GM23248 (cell line): ENCODE results near the gene KLRD1. TPM values are rescaled to one million over a fixed set of nuclear protein-coding genes. Genes with fewer than 3 reads are reported as not detected.
A peak's percentile ranks its signal among the peaks of the same experiment; 100 is the strongest.
"Not testable (repeated sequence)": the region's sequence is repeated elsewhere in the genome, so short reads cannot be mapped to it uniquely, and the experiment has no call there.

Experiments used
- DNase-seq: peaks from one replicate; pipeline ENCODE4 v3.0.0-alpha.2; 2015
- H2AFZ ChIP-seq: fragments of 200-600 bp; sonication (generic); 2 replicates; pipeline ENCODE4 v1.6.1; 2016; ENCODE audit warnings: antibody characterized with exemption
- H3F3A ChIP-seq: fragments of 200-600 bp; sonication (generic); 2 replicates; pipeline ENCODE4 v1.6.1; 2016; ENCODE audit warnings: mild to moderate bottlenecking, antibody characterized with exemption, mixed run types; ENCODE audit not compliant: insufficient read depth
- H3K27ac ChIP-seq: fragments of 200-600 bp; sonication (generic); 2 replicates; pipeline ENCODE4 v1.5.1; 2016; ENCODE audit warnings: mild to moderate bottlenecking
- H3K27me3 ChIP-seq: fragments of 200-600 bp; sonication (generic); replicated peaks from 2 replicates; pipeline ENCODE4 v1.6.1; 2016; ENCODE audit warnings: mild to moderate bottlenecking; ENCODE audit not compliant: insufficient read depth
- H3K36me3 ChIP-seq: fragments of 200-600 bp; sonication (generic); 2 replicates; pipeline ENCODE4 v1.6.1; 2016; ENCODE audit warnings: low read depth, mild to moderate bottlenecking
- H3K4me1 ChIP-seq: fragments of 200-600 bp; sonication (generic); 2 replicates; pipeline ENCODE4 v1.6.1; 2016; ENCODE audit warnings: mild to moderate bottlenecking; ENCODE audit not compliant: insufficient read depth
- H3K4me2 ChIP-seq: fragments of 200-600 bp; sonication (generic); one replicate; pipeline ENCODE4 v1.6.1; 2016; ENCODE audit warnings: mild to moderate bottlenecking; ENCODE audit not compliant: unreplicated experiment
- H3K4me3 ChIP-seq: fragments of 200-600 bp; sonication (generic); 2 replicates; pipeline ENCODE4 v1.5.1; 2016; ENCODE audit warnings: mild to moderate bottlenecking
- H3K79me2 ChIP-seq: fragments of 200-600 bp; sonication (generic); 2 replicates; pipeline ENCODE4 v1.6.1; 2016; ENCODE audit warnings: mild to moderate bottlenecking; ENCODE audit not compliant: insufficient read depth
- H3K9ac ChIP-seq: fragments of 200-600 bp; sonication (generic); 2 replicates; pipeline ENCODE4 v1.6.1; 2016; ENCODE audit warnings: mild to moderate bottlenecking
- H3K9me2 ChIP-seq: fragments of 200-600 bp; sonication (generic); 2 replicates; pipeline ENCODE4 v1.6.1; 2016; ENCODE audit warnings: mixed run types, mild to moderate bottlenecking, moderate library complexity; ENCODE audit not compliant: insufficient read depth
- H3K9me3 ChIP-seq: fragments of 200-600 bp; sonication (generic); one replicate; pipeline ENCODE4 v1.6.1; 2017; ENCODE audit warnings: low read depth
- H4K20me1 ChIP-seq: fragments of 200-600 bp; sonication (generic); 2 replicates; pipeline ENCODE4 v1.6.0; 2016; ENCODE audit not compliant: insufficient read depth
- EZH2 ChIP-seq: fragments of 200-600 bp; sonication (generic); IDR thresholded peaks from 2 replicates; pipeline ENCODE4 v1.6.1; 2018; ENCODE audit warnings: antibody characterized with exemption, mild to moderate bottlenecking; ENCODE audit not compliant: insufficient read depth, poor library complexity, severe bottlenecking
- EZH2phosphoT487 ChIP-seq: fragments of 200-600 bp; sonication (generic); IDR thresholded peaks from 2 replicates; pipeline ENCODE4 v1.6.1; 2018; ENCODE audit warnings: antibody characterized with exemption, moderate library complexity, mild to moderate bottlenecking, low read depth; ENCODE audit not compliant: insufficient read depth
- WGBS, 2 experiments: methylation state at CpG; one replicate each; pipeline ENCODE4 v1.1.6; 2015 to 2017; ENCODE audit warnings: low lambda C conversion rate in 2 of 2, low coverage in 1 of 2; ENCODE audit errors: missing lambda C conversion rate in 2 of 2; 5-methylcytosine and 5-hydroxymethylcytosine counted together
- in situ Hi-C: fragments of 300-500 bp; cut with MboI; formaldehyde crosslinking; loops from 2 replicates; pipeline ENCODE4 v1.15.0; 2020
- polyA plus RNA-seq: library from polyadenylated mRNA; unstranded; fragments of >200 nt; fragmentation: Nextera tagmentation; extraction: Ambion mirVana; gene quantifications from 2 replicates; pipeline ENCODE4 v1.2.1, GENCODE V29; 2016
- total RNA-seq: library from RNA; depleted of rRNA; stranded (reverse); fragments of >200 nt; shearing (Covaris generic); gene quantifications from 2 replicates; pipeline ENCODE4 v1.2.3, GENCODE V29; 2014

The KLRD1 gene
- total and polyA plus RNA-seq, 2 experiments from 2014 or later, result 0.11 to 0.25 TPM

DNA sequence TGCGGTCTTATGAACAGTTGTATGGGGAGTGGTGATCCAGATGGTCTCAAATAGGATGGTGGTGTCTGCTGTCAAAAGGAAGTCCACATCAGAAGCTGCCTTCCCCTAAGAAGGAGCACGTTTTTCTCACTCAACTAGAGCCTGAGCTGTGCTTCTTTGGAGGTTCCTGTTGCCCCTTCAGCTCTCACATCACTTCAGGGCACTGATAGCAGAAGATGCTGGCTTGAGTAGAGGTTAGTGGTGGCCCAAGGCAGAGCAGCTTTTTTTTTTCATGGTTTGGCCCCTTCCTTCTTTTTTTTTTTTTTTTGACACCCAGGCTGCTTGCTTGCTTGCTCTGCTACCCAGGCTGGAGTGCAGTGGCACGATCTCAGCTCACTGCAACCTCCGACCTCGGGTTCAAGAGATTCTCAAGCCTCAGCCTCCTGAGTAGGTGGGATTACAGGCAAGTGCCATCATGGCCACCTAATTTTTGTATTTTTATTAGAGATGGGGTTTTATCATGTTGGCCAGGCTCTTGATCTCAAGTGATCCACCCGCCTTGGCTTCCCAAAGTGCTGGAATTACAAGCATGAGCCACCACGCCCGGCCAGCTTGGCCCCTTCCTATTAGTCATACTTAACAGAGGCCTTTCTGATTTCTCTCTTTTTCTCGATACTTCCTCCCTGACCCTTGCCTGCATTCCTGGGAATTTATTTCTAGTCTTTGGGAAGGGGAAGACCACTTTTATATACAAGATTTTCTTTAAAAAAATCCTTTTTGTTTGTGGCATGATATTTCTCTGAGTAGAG, 31.6 kb downstream of the KLRD1 start:
- H3K27me3 ChIP-seq, result no peaks in the 10 kb centered on the region
- H3K36me3 ChIP-seq, result no peaks in the 10 kb centered on the region
- peak overlapping the region; percentile 57 for H2AFZ ChIP-seq
- H3K27ac ChIP-seq, result peak overlapping the region; percentile 22; the same call in 1 of the 2 replicates
- no peaks in the 10 kb centered on the region for H3K9me2 ChIP-seq
- H3F3A ChIP-seq, result no peaks in the 10 kb centered on the region
- WGBS, 2 experiments, result 41 to 42% methylated on average over 9 of the region's 9 CpGs
- H3K9me3 ChIP-seq, result no peaks in the 10 kb centered on the region
- DNase-seq, result peak; percentile 59
- no peaks in the 10 kb centered on the region for H3K79me2 ChIP-seq
- no peak overlapping the region for H3K9ac ChIP-seq
- 0 out of 2 replicates have a peak overlapping the region, but pooled peaks have one; percentile 24 for H3K4me3 ChIP-seq
- in situ Hi-C loops, result no loop called here
- no peaks in the 10 kb centered on the region for H4K20me1 ChIP-seq
- H3K4me1 ChIP-seq, result peaks cover 14% of the 10 kb centered on the region
- TF ChIP-seq EZH2, result no peak
- no peak for TF ChIP-seq EZH2phosphoT487
- peak overlapping the region; percentile 54 for H3K4me2 ChIP-seq

DNA sequence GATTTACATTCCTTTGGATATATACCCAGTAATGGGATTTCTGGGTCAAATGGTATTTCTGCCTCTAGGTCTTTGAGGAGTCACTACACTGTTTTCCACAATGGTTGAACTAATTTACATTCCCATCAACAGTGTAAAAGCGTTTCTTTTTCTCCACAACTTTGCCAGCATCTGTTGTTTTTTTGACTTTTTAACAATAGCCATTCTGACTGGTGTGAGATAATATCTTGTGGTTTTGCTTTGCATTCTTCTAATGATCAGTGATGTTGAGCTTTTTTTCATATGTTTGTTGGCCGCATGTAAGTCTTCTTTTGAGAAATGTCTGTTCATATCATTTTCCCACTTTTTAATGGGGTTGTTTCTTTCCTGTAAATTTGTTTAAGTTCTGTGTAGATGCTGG, 33.3 kb downstream of the KLRD1 start:
- in situ Hi-C loops, H3K9me2 ChIP-seq, H3K4me3 ChIP-seq, H3K27ac ChIP-seq, H3K9ac ChIP-seq, H3K36me3 ChIP-seq, H3K27me3 ChIP-seq, DNase-seq, H4K20me1 ChIP-seq, H3K79me2 ChIP-seq, H3K4me2 ChIP-seq, H3K9me3 ChIP-seq, H3F3A ChIP-seq, H2AFZ ChIP-seq: not testable (repeated sequence)
- WGBS, 2 experiments, result 66 to 75% methylated on average over 2 of the region's 2 CpGs
- peaks cover 14% of the 10 kb centered on the region for H3K4me1 ChIP-seq

DNA sequence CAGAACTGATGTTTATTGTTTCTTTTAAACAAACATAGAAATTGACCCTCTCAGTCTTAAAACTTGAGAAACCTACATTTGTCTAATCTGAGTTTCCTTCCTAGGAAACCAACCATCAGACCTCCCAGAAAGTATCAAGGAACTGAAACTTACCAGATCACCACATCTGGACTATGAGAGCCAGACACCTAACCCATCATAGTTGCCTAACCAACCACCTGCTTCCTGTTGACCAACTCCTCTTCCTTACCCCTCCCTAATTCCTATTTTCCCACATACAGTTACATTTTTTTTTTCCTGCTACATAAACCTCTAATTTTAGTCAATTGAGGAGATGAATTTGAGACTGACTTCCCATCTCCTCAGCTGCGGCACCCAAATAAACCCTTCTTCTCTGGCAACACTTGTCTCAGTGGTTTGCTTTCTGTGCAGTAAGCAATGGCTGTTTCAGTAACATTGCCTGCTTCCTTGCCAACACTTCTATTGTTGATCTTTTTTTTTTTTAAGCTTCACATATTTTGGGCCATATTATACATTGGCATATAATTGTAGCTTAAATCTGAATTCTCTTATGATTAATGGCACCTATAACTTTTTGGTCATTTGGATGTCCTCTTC, 34.3 kb downstream of the KLRD1 start:
- WGBS, 2 experiments, result 91 to 96% methylated on average over 1 of the region's 1 CpG
- Histone ChIP-seq H3K27ac (no peak overlapping the region), H3K79me2 (no peaks in the 10 kb centered on the region), H3K36me3 (no peaks in the 10 kb centered on the region), H3K4me1 (peaks cover 14% of the 10 kb centered on the region), H3K27me3 (no peaks in the 10 kb centered on the region), H4K20me1 (no peaks in the 10 kb centered on the region), H3K4me2 (no peak overlapping the region), H2AFZ (no peak overlapping the region), H3K9me2 (no peaks in the 10 kb centered on the region), H3K4me3 (no peak overlapping the region), H3K9ac (no peak overlapping the region), H3K9me3 (no peaks in the 10 kb centered on the region), H3F3A (no peaks in the 10 kb centered on the region)
- TF ChIP-seq EZH2phosphoT487, result no peak
- no peak for TF ChIP-seq EZH2
- in situ Hi-C loops, result no loop called here
- no peak for DNase-seq

DNA sequence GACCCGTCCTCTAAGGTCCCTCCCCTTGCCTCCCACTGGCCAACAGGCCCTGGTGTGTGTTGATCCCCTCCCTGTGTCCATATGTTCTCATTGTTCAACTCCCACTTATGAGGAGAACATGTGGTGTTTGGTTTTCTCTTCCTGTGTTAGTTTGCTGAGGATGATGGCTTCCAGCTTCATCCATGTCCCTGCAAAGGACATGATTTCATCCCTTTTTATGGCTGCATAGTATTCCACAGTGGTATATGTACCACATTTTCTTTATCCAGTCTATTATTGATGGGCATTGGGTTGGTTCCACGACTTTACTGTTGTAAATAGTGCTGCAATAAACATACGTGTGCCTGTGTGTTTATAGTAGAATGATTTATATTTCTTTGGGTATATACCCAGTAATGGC, 43.8 kb downstream of the KLRD1 start:
- H3F3A ChIP-seq, H4K20me1 ChIP-seq, H2AFZ ChIP-seq, H3K9me2 ChIP-seq, H3K27me3 ChIP-seq, H3K27ac ChIP-seq, H3K9ac ChIP-seq, H3K9me3 ChIP-seq, in situ Hi-C loops, H3K4me3 ChIP-seq, H3K79me2 ChIP-seq, H3K4me1 ChIP-seq, H3K36me3 ChIP-seq, DNase-seq, H3K4me2 ChIP-seq: not testable (repeated sequence)
- WGBS, 2 experiments, result 26 to 30% methylated on average over 3 of the region's 3 CpGs

DNA sequence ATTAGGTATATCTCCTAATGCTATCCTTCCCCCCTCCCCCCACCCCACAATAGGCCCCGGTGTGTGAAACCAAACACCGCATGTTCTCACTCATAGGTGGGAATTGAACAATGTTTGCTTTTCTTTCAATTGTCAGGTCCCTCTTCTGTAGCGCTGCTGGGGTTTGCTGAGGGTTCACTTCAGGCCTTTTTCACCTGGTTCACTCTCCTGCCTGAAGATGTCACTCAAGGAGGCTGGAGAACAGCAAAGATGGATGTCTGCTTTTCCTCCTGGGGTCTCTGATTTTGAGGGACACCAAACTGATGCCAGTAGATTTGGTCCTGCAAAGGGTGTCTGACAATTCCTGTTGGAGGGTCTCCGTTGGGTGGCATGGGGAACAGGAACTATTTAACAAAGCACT, 46.4 kb downstream of the KLRD1 start:
- Histone ChIP-seq H3K4me2 (no peak overlapping the region), H4K20me1 (no peaks in the 10 kb centered on the region), H3K9me3 (no peaks in the 10 kb centered on the region), H3K27ac (no peak overlapping the region), H3K4me3 (no peak overlapping the region), H2AFZ (no peak overlapping the region), H3K36me3 (no peaks in the 10 kb centered on the region), H3K79me2 (no peaks in the 10 kb centered on the region), H3K9me2 (no peaks in the 10 kb centered on the region), H3K27me3 (no peaks in the 10 kb centered on the region), H3F3A (no peaks in the 10 kb centered on the region), H3K9ac (no peak overlapping the region), H3K4me1 (no peaks in the 10 kb centered on the region)
- TF ChIP-seq EZH2phosphoT487, result no peak
- TF ChIP-seq EZH2, result no peak
- 72 to 74% methylated on average over 4 of the region's 4 CpGs for WGBS, 2 experiments
- DNase-seq, result no peak
- in situ Hi-C loops, result no loop called here
